ENCODE results near the gene IL17B.

The IL17B gene

GRCh38 chr5:149379177-149379761, at the start of gene IL17B:
Gene IL17B (minus strand): TSS chr5:149379292. CDS start chr5:149379225, 67 bp downstream.
- DNase-seq: no peak

DNA sequence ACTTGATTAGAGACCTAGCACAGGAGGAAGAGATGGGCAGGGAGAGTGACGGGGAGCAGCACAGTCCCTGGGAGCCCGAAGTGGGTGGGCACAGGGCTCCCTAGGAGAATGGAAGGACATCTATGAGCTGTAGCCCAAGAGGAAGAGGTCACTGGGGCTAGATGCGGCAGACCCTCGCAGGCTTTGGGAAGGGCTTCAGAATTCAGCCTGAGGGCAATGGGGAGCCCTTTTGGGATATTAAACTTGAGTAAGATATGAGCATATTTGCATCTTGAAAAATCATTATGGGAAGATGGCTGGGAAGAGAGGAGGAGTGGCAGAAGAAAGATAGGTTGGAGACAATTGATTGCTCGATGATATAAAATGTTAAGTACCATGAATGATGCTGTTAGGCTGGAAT, 48.9 kb upstream of the IL17B start:
- no peak for DNase-seq

GRCh38 chr5:149427374-149427773, 48.3 kb upstream of the IL17B start:
- DNase-seq: no peak

- DNase-seq: no peak
These were observed 47.8 kb upstream of the IL17B start for GRCh38 chr5:149426931-149427330.

DNA sequence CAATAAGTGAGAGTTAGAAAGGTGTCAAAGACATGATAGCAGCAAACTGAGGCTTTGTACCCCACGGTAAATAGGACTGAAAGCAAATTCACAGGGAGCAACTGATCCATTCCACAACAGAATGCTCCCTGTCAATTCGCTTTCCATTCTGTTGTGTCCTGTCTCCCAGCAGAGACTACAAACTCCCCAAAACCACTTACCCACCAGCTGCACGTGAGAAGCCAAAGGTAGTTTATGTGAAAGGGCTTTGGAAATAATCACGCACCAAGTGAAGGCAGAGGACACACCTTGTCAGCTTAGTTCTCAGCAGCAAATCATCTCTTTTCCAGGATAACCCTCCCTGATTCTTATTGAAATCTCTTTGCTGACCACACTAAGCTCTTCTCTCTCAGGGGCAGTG, 46.6 kb upstream of the IL17B start:
- no peak for DNase-seq

GRCh38 chr5:149424371-149425315, 45.6 kb upstream of the IL17B start:
- DNase-seq: no peak

DNA sequence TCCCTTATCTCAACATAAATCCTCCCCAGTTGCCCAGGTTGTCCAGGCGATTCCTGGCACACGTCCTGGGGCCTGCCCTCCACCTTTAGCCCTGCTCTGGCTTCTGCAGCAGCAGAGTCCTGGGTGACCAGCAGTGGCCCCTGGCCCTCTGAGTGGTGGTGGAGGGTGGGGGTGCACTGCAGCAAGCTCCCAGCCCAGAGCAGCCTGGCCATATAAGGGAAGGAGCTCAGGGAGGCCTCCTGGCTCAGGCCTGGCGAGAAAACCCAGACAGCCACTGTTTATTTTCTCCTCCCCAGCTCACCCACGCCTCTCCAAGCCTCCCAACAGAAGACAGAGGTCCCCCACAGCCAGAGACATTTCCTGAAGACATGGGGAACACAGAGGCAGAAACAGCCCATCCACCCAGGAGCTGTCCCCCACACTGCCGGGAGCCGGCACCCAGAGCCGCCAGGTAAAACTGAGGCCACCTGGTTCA, 44.7 kb upstream of the IL17B start:
- DNase-seq: no peak

- no peak for DNase-seq
These were observed 44.1 kb upstream of the IL17B start for GRCh38 chr5:149423049-149423793.

DNA sequence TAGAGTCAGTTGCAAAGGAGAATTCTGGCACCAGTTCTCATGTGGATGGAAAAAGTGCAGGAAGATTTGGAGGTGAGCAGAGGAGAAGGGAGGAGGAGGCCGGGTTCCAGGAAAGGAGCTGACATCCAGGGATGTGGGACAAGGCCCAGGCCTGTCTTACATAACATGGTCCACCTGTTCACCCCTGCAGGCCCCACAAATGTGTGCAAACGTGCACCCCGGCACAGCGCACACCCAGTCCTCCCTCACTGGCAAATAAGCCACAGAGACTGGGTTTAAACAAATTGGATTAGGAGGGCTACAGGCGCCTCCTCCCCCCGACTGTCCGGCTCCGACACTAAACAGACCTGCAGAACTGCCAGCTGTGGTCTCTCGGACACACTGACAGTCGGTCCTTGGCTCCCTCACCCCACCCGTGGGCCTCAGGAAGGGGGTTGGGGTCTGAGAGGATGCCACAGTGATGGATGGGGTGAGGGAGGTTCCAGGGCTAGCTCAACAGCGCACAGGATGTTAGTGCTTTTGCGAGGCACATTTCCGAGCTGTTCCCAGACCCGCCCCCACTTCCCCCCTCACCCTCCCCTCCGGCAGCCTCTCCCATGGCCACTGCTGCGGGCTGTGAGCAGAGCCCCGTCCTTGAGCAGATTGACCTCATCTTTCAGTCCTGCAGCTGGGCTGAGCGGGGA, 43.4 kb upstream of the IL17B start:
- DNase-seq: no peak

GRCh38 chr5:149421834-149422233, 42.7 kb upstream of the IL17B start:
- DNase-seq: peak; percentile 6

DNA sequence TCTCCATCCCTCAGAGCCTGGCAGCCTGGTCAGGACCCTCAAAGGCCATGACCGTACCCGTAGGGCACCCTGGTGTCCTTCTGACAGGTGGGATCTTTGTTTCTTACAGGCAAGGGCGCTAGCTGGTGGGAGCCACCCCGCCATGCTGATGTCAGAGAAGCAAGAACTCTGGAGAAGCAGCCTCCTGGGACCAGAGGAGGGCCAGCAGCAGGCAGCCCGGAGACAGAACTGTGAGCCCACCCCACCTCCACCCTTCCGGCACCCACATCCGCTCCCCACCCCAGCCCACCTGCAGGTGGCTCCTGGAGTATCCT, 42.2 kb upstream of the IL17B start:
- DNase-seq: no peak

DNA sequence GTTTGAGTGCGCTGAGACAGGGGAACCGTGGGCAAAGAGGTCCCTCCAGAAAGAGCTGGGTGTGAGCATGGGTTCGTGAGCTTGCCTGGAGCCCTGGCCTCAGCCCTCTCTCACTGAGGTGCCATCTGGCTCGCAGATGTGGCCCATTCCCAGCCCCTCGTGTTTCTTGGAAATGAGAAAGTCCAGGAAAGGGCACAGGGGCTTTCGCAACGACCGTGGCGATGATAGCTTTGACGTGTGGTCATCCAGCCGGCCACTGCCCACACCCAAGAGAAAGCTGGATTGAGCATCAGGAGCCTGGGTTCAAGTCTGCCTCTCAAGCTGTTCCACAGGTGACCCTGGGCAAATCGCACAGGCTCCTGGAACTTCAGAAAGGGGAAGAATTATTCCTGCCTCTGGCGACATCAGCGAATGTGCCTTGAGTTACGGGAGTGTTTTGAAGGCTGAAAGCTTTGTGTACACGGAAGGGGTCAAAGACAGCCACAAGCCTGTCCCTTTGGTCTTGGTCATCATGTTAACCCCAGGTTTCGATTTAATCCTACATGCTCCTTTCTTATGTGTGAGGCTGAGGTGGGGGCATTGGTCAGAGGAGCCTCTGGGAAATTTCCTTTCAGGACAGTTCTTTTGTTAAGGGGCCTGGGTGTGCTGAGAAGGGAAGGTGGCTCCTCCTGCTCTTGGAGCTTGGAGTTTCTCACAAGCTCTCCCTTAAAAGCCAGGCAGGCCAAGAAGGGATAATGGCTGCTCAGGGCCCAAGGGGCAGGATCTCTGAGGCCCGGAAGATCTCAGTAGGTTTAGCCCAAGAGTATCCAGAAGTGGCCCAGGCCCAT, 41.7 kb upstream of the IL17B start:
- DNase-seq: no peak

- DNase-seq: no peak
These were observed 40.9 kb upstream of the IL17B start for GRCh38 chr5:149419859-149420544.

GRCh38 chr5:149419532-149419858, 40.4 kb upstream of the IL17B start:
- DNase-seq: no peak

DNA sequence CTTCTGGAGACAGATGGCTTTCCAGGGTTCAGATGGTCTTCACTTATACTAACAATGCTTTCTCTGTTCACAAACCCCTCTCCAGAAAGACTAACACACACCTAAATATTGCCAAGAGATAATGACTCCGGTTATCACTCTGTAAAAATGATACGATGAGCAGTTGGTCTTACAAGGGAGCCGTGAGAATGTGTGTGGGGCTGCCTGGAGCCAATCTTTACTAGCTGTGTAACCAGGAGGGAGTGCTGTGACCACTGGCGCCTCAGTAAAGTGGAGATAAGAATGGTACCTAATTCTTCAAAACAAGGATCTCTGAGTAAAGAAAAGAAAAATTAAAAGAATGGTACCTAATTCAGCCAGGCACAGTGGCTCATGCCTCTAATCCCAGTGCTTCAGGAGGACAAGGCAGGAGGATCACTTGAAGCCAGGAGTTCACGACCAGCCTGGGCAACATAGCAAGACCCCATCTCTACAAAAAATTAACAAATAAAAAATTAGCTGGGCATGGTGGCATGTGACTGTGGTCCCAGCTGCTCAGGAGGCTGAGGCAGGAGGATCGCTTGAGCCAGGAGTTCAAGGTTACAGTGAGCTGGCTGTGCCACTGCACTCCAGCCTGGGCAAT, 39.9 kb upstream of the IL17B start:
- DNase-seq: no peak

- DNase-seq: no peak
These were observed 38.7 kb upstream of the IL17B start for GRCh38 chr5:149417711-149418368.

- DNase-seq: no peak
These were observed 38.1 kb upstream of the IL17B start for GRCh38 chr5:149416987-149417710.

DNA sequence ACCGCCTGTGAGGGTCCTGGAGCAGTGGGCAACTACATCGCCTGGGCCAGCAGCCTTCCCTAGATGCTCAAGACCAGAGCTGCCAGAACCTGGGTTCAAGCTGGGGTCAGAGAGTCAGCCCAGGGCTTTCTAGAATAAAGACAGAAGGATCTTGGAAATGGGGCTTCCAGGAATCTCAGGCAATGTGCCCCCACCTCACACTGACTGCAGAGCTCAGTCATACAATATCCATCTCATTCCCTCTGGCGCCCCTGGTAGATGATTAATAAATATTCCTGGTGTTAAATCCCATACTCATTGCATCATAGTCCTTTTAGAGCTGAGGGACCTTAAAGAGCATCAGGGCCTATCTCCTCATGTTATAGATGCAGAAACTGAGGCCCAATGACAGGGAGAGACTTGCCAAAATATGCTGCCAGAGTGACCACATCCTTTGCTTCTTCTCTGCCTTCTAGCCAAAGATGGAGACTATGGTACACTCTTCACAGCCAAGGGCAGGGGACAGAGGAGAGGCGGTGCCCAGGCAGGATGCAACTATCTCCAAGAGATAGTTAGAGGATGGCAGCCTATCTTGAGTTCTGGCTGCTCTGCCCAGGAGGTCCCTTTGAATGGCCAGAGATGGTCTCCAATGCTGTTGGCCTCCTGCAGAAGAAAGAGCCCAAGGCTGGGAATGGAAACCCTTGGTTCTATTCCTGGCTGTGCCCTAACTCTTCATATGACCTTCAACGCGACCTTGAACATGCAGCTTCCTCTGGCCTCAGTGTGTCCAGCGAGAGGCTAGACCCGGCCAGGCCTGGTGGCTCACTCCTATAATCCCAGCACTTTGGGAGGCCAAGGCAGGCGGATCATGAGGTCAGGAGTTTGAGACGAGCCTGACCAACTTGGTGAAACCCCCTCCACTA, 36.2 kb upstream of the IL17B start:
- no peak for DNase-seq

All from stimulated activated CD4-positive, alpha-beta T cell treated with anti-CD3 and anti-CD28 coated beads, Interleukin-1b, Interleukin-23, amount 100 ng/mL, for 48 hours (primary cell).